NT2/D1 (cell line): ENCODE data around the gene TTBK1.

Experiments used
- SUZ12 ChIP-seq: IDR thresholded peaks from 2 replicates; pipeline ENCODE4 v1.6.1; 2011; ENCODE audit not compliant: insufficient read length, insufficient read depth; ENCODE audit errors: extremely low read depth
- YY1 ChIP-seq: IDR thresholded peaks from 2 replicates; pipeline ENCODE4 v1.6.1; 2011; ENCODE audit not compliant: insufficient read length, insufficient read depth
- ZNF274 ChIP-seq: IDR thresholded peaks from 2 replicates; pipeline ENCODE4 v1.6.1; 2011; ENCODE audit warnings: mild to moderate bottlenecking, low read depth, low read length

DNA sequence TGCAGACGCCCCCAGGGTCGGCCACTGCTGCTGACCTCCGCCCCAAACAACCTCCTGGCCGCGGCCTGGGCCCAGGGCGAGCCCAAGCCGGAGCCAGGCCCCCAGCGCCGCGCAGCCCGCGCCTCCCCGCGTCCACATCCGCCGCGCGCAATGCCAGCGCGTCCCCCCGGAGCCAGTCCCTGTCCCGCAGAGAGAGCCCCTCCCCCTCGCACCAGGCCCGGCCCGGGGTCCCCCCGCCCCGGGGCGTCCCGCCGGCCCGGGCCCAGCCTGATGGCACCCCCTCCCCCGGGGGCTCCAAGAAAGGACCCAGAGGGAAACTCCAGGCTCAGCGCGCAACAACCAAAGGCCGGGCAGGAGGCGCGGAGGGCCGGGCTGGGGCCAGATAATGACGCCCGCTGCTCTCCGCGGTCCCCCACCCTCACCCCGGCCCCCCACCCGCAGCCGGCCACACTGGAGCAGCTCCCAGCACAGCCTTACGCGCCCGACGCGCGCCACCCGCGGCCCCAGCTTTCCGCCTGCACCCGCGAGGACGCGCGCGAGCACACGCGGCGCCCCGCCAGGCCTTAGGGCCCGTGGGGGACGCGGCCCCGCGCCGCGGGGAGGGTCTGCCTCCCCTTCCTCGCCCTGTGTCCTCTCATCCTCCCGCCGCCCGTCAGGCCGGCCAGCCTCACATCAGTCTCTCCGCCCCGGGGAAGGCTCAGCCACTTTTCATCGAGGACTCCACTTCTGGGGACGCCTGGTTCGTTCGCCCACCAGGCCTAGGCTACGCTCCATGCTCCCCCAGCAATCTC is 41.9 kb downstream of the TTBK1 start:
- TF ChIP-seq YY1 (no peak), ZNF274 (no peak), SUZ12 (no peak)
